ENCODE data around the gene DAAM2. TPM values are rescaled to one million over a fixed set of nuclear protein-coding genes. Genes with fewer than 3 reads are reported as not detected.

Gene DAAM2
- total and polyA plus RNA-seq, 2 donors (not counting 3 experiments of a cell fraction or from before 2014, with no cell fraction given), result 0.42 to 0.44 TPM

- Histone ChIP-seq H4K20me1 (replicated peaks; ENCODE audit: control insufficient read depth, extremely low read depth, insufficient read depth, low read length) (no peaks in the 10 kb centered on the region), H3K9me1 (replicated peaks; ENCODE audit: control insufficient read depth, extremely low read depth, insufficient read depth, low read length) (no peaks in the 10 kb centered on the region), H3K36me3 (ENCODE audit: control insufficient read depth in 2 of 2, extremely low read depth in 1 of 2, insufficient read depth in 2 of 2, low read length in 2 of 2) (no peaks in the 10 kb centered on the region), H3K4me2 (ENCODE audit: insufficient read depth, low read length) (no peak overlapping the region), H3K79me2 (ENCODE audit: control insufficient read depth, insufficient read depth, low read length) (no peaks in the 10 kb centered on the region), H3K27ac (ENCODE audit: insufficient read depth, low read depth, low read length) (no peak overlapping the region), H3K4me3 (replicated peaks in 1 of 3; ENCODE audit: insufficient read depth in 1 of 3, low read depth in 1 of 3, low read length in 3 of 3) (no peak overlapping the region), H3K27me3 (ENCODE audit: control insufficient read depth in 2 of 2, insufficient read depth in 2 of 2, low read length in 2 of 2) (peaks cover 0 to 2% of the 10 kb centered on the region in 2 experiments), H3K4me1 (ENCODE audit: control insufficient read depth, extremely low read depth, insufficient read depth, low read length) (no peaks in the 10 kb centered on the region), H3K9ac (replicated peaks; ENCODE audit: extremely low read depth, insufficient read depth, low read length) (no peak overlapping the region), H2AFZ (ENCODE audit: low read depth, low read length) (no peak overlapping the region), H3K9me3 (replicated peaks; ENCODE audit: control insufficient read depth, insufficient read depth, low read length) (no peaks in the 10 kb centered on the region)
- TF ChIP-seq GATA2 (IDR thresholded peaks at IDR 0.05; ENCODE audit: insufficient read depth, insufficient read length, low read depth, low read length) (no peak), EZH2 (IDR thresholded peaks at IDR 0.05; ENCODE audit: borderline replicate concordance, low read depth, low read length, severe bottlenecking) (no peak), POLR2AphosphoS5 (IDR thresholded peaks at IDR 0.05; ENCODE audit: insufficient read depth, low read depth, low read length) (no peak), POLR2A (IDR thresholded peaks at IDR 0.05; ENCODE audit: low read depth, low read length) (no peak), FOS (IDR thresholded peaks at IDR 0.05; ENCODE audit: borderline replicate concordance, insufficient read depth, low read length) (no peak)
- TF ChIP-seq, protein P1, sequence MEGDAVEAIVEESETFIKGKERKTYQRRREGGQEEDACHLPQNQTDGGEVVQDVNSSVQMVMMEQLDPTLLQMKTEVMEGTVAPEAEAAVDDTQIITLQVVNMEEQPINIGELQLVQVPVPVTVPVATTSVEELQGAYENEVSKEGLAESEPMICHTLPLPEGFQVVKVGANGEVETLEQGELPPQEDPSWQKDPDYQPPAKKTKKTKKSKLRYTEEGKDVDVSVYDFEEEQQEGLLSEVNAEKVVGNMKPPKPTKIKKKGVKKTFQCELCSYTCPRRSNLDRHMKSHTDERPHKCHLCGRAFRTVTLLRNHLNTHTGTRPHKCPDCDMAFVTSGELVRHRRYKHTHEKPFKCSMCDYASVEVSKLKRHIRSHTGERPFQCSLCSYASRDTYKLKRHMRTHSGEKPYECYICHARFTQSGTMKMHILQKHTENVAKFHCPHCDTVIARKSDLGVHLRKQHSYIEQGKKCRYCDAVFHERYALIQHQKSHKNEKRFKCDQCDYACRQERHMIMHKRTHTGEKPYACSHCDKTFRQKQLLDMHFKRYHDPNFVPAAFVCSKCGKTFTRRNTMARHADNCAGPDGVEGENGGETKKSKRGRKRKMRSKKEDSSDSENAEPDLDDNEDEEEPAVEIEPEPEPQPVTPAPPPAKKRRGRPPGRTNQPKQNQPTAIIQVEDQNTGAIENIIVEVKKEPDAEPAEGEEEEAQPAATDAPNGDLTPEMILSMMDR (IDR thresholded peaks at IDR 0.05; ENCODE audit: extremely low read depth in 1 of 2, insufficient read depth in 1 of 2, low read depth in 1 of 2, low read length in 2 of 2), result no peak
- intact Hi-C loops (cut with micrococcal nuclease), result no loop called here
- DNase-seq (ENCODE audit: low read depth, low spot score) (no peak), FAIRE-seq (no peak)
- POLR2A ChIA-PET, result no interaction called here
- dilution Hi-C loops (cut with MboI; ENCODE audit: extremely low pct_ligation_motif_present, low sequenced_read_pairs), result no loop called here
- CTCF ChIA-PET, result interaction anchor here (13.2 kb wide), 1 partner anchor 31 kb away, joined by 313 read pairs; no protein-coding TSS in a partner anchor
- no TSS peak for BruUV-seq (replicated peaks)
Measured at GRCh38 chr6:39896701-39897100, 104.5 kb downstream of the DAAM2 start.

GRCh38 chr6:39897698-39898097 lies 105.5 kb downstream of the DAAM2 start:
- CTCF ChIA-PET, result interaction anchor here (13.2 kb wide), 1 partner anchor 32 kb away, joined by 313 read pairs; no protein-coding TSS in a partner anchor
- H3K9me3 ChIP-seq (replicated peaks; ENCODE audit: control insufficient read depth, insufficient read depth, low read length), result no peaks in the 10 kb centered on the region
- no peak overlapping the region for H2AFZ ChIP-seq (ENCODE audit: low read depth, low read length)
- no peak overlapping the region for H3K27ac ChIP-seq (ENCODE audit: insufficient read depth, low read depth, low read length)
- no peak overlapping the region for H3K9ac ChIP-seq (replicated peaks; ENCODE audit: extremely low read depth, insufficient read depth, low read length)
- POLR2A ChIA-PET, result no interaction called here
- no peaks in the 10 kb centered on the region for H3K79me2 ChIP-seq (ENCODE audit: control insufficient read depth, insufficient read depth, low read length)
- peaks cover 0 to 2% of the 10 kb centered on the region in 2 experiments for H3K27me3 ChIP-seq (ENCODE audit: control insufficient read depth in 2 of 2, insufficient read depth in 2 of 2, low read length in 2 of 2)
- DNase-seq (ENCODE audit: low read depth, low spot score), result no peak
- no peaks in the 10 kb centered on the region for H3K4me1 ChIP-seq (ENCODE audit: control insufficient read depth, extremely low read depth, insufficient read depth, low read length)
- H4K20me1 ChIP-seq (replicated peaks; ENCODE audit: control insufficient read depth, extremely low read depth, insufficient read depth, low read length), result no peaks in the 10 kb centered on the region
- no peaks in the 10 kb centered on the region for H3K9me1 ChIP-seq (replicated peaks; ENCODE audit: control insufficient read depth, extremely low read depth, insufficient read depth, low read length)
- H3K36me3 ChIP-seq (ENCODE audit: control insufficient read depth in 2 of 2, extremely low read depth in 1 of 2, insufficient read depth in 2 of 2, low read length in 2 of 2), result no peaks in the 10 kb centered on the region
- TF ChIP-seq POLR2A (IDR thresholded peaks at IDR 0.05; ENCODE audit: low read depth, low read length) (no peak), MYC (IDR thresholded peaks at IDR 0.05; ENCODE audit: low read depth, low read length) (no peak), EZH2 (IDR thresholded peaks at IDR 0.05; ENCODE audit: borderline replicate concordance, low read depth, low read length, severe bottlenecking) (no peak), POLR2AphosphoS5 (IDR thresholded peaks at IDR 0.05; ENCODE audit: insufficient read depth, low read depth, low read length) (no peak), JUN (IDR thresholded peaks at IDR 0.05; ENCODE audit: borderline replicate concordance, insufficient read depth, insufficient read length, low read depth) (no peak), GATA2 (IDR thresholded peaks at IDR 0.05; ENCODE audit: insufficient read depth, insufficient read length, low read depth, low read length) (no peak), FOS (IDR thresholded peaks at IDR 0.05; ENCODE audit: borderline replicate concordance, insufficient read depth, low read length) (no peak)
- TF ChIP-seq, protein P1 (IDR thresholded peaks at IDR 0.05; ENCODE audit: extremely low read depth in 1 of 2, insufficient read depth in 1 of 2, low read depth in 1 of 2, low read length in 2 of 2), result no peak
- TF ChIP-seq, protein P2, sequence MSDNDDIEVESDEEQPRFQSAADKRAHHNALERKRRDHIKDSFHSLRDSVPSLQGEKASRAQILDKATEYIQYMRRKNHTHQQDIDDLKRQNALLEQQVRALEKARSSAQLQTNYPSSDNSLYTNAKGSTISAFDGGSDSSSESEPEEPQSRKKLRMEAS (IDR thresholded peaks at IDR 0.05; ENCODE audit: insufficient read depth, insufficient read length), result no peak
- intact Hi-C loops (cut with micrococcal nuclease) (no loop called here), dilution Hi-C loops (cut with MboI; ENCODE audit: extremely low pct_ligation_motif_present, low sequenced_read_pairs) (no loop called here)
- FAIRE-seq, result no peak
- BruUV-seq (replicated peaks), result no TSS peak
- no peak overlapping the region for H3K4me3 ChIP-seq (replicated peaks in 1 of 3; ENCODE audit: insufficient read depth in 1 of 3, low read depth in 1 of 3, low read length in 3 of 3)
- no peak overlapping the region for H3K4me2 ChIP-seq (ENCODE audit: insufficient read depth, low read length)
